Adrenal gland (tissue), 5 donors: Measurements from ENCODE around the gene HPRT1.

Experiments used
- POLR2A ChIP-seq, 2 donors: fragments of 450-650 bp; IDR thresholded peaks; one replicate each; pipeline ENCODE4 v1.6.1; 2017; ENCODE audit warnings: antibody characterized with exemption in 2 of 2, mild to moderate bottlenecking in 2 of 2, moderate library complexity in 1 of 2
- TF ChIP-seq, protein P1 (sequence below), 6 experiments: fragments of 450-650 bp in 4 of 6; fragments of 200-600 bp in 2 of 6; sonication (generic) in 1 of 6; IDR thresholded peaks; 1 replicate in 5 of 6; 2 replicates in 1 of 6; pipeline versions ENCODE4 v1.5.1 to v1.8.0; 2016 to 2021; ENCODE audit warnings: antibody characterized with exemption in 6 of 6, mild to moderate bottlenecking in 2 of 6, moderate library complexity in 1 of 6
- donor health status: DM: no; HTN: no; CAD: no.

DNA sequence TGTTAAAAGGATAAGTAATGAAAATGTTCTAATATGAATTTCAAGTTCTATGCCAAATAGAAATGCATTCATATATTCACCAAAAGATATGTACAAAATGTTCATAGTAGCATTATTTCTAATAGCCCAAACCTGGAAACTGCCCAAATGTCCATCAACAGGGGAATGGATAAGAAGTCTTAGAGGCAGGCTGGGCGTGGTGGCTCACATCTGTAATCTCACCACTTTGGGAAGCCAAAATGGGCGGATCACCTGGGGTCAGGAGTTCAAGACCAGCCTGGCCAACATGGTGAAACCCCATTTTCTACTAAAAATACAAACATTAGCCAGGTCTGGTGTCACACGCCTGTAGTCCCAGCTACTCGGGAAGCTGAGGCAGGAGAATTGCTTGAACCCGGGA, 2.3 kb upstream of the HPRT1 start:
- TF ChIP-seq, protein P1, sequence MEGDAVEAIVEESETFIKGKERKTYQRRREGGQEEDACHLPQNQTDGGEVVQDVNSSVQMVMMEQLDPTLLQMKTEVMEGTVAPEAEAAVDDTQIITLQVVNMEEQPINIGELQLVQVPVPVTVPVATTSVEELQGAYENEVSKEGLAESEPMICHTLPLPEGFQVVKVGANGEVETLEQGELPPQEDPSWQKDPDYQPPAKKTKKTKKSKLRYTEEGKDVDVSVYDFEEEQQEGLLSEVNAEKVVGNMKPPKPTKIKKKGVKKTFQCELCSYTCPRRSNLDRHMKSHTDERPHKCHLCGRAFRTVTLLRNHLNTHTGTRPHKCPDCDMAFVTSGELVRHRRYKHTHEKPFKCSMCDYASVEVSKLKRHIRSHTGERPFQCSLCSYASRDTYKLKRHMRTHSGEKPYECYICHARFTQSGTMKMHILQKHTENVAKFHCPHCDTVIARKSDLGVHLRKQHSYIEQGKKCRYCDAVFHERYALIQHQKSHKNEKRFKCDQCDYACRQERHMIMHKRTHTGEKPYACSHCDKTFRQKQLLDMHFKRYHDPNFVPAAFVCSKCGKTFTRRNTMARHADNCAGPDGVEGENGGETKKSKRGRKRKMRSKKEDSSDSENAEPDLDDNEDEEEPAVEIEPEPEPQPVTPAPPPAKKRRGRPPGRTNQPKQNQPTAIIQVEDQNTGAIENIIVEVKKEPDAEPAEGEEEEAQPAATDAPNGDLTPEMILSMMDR (IDR thresholded peaks at IDR 0.05) = no peak
- TF ChIP-seq POLR2A (IDR thresholded peaks at IDR 0.05) = no peak
